Activated naive CD4-positive, alpha-beta T cell treated with anti-CD3 and anti-CD28 coated beads for 36 hours (primary cell): ENCODE measurements around the gene TMEM106C. TPM values are rescaled to one million over a fixed set of nuclear protein-coding genes. Genes with fewer than 3 reads are reported as not detected.

ENCODE experiments used
- CTCF ChIA-PET: fragments of 350-600 bp; sonication (Branson Sonifier 250); formaldehyde crosslinking; loops from one replicate; lab custom pipeline; 2021; ENCODE audit warnings: antibody characterized with exemption; lab: Charles Lee
- DNase-seq: peaks from one replicate; pipeline ENCODE4 v3.0.0-alpha.2; 2020
- H3K27ac Mint-ChIP-seq: one replicate; pipeline ENCODE4 v1.8.0; 2021; ENCODE audit warnings: mild to moderate bottlenecking, mixed read lengths
- H3K27me3 Mint-ChIP-seq: one replicate; pipeline ENCODE4 v1.8.0; 2021; ENCODE audit warnings: low read depth, mixed read lengths
- H3K36me3 Mint-ChIP-seq: one replicate; pipeline ENCODE4 v1.8.0; 2021; ENCODE audit warnings: low read depth, mixed read lengths
- H3K4me1 Mint-ChIP-seq: one replicate; pipeline ENCODE4 v1.8.0; 2021; ENCODE audit warnings: low read depth, mixed read lengths
- H3K4me3 Mint-ChIP-seq: one replicate; pipeline ENCODE4 v1.8.0; 2021; ENCODE audit warnings: mild to moderate bottlenecking, moderate library complexity, mixed read lengths
- H3K9me3 Mint-ChIP-seq: one replicate; pipeline ENCODE4 v1.8.0; 2021; ENCODE audit warnings: mixed read lengths
- intact Hi-C: fragments of 100-400 bp; cut with micrococcal nuclease; formaldehyde crosslinking; loops from one replicate; pipeline ENCODE4 v1.15.1; 2023
- total RNA-seq, 2 experiments: library from RNA; stranded (reverse); gene quantifications; one replicate each; pipeline ENCODE4 v1.2.3, GENCODE V29; 2021

TMEM106C gene
- 100 to 1,000 TPM; 226 to 247 TPM for total RNA-seq

GRCh38 chr12:47963340-47964040 is at the start of gene TMEM106C:
Gene TMEM106C, plus strand, starts transcription at chr12:47963596. Its CDS starts 641 bp downstream, at chr12:47964237.
- intact Hi-C loops: loop anchor here (1.0 to 5.0 kb wide), 14 partner anchors 27 to 644 kb away; partner anchors contain the start of genes ASB8, CCDC184, RPAP3 and SENP1
- Mint-ChIP-seq H3K9me3 (peaks cover under 1% of the 10 kb centered on the region), H3K4me3 (peak within 1 kb of the TSS; percentile 98), H3K27ac (peak within 1 kb of the TSS; percentile 79), H3K36me3 (peaks cover 44% of the 10 kb centered on the region), H3K4me1 (peaks cover 30% of the 10 kb centered on the region), H3K27me3 (peaks cover 7% of the 10 kb centered on the region)
- CTCF ChIA-PET: interaction anchor here (0.6 to 4.3 kb wide), 21 partner anchors 8 to 221 kb away, joined by 3 to 18 read pairs (median 4); no protein-coding TSS in a partner anchor
- DNase-seq: peak; percentile 94

- Mint-ChIP-seq H3K27ac (no peak overlapping the region), H3K9me3 (no peaks in the 10 kb centered on the region), H3K4me3 (no peak overlapping the region), H3K27me3 (peaks cover 3% of the 10 kb centered on the region), H3K36me3 (no peaks in the 10 kb centered on the region), H3K4me1 (no peaks in the 10 kb centered on the region)
- DNase-seq: no peak
- CTCF ChIA-PET: no interaction called here
- intact Hi-C loops: no loop called here
Measured at GRCh38 chr12:47920913-47921312, 42.5 kb upstream of the TMEM106C start.

GRCh38 chr12:47921907-47922306 is 41.5 kb upstream of the TMEM106C start:
- Mint-ChIP-seq H3K4me1 (no peaks in the 10 kb centered on the region), H3K9me3 (no peaks in the 10 kb centered on the region), H3K27me3 (peaks cover 3% of the 10 kb centered on the region), H3K36me3 (no peaks in the 10 kb centered on the region), H3K27ac (no peak overlapping the region), H3K4me3 (no peak overlapping the region)
- no peak for DNase-seq
- intact Hi-C loops: no loop called here
- CTCF ChIA-PET: no interaction called here

- CTCF ChIA-PET: interaction anchor here (0.9 to 1.3 kb wide), 2 partner anchors 10 to 185 kb away, joined by 3 read pairs; no protein-coding TSS in a partner anchor
- H3K9me3 Mint-ChIP-seq: no peaks in the 10 kb centered on the region
- no peak overlapping the region for H3K27ac Mint-ChIP-seq
- H3K36me3 Mint-ChIP-seq: no peaks in the 10 kb centered on the region
- DNase-seq: no peak
- intact Hi-C loops: no loop called here
- H3K4me1 Mint-ChIP-seq: no peaks in the 10 kb centered on the region
- H3K27me3 Mint-ChIP-seq: peaks cover 3% of the 10 kb centered on the region
- H3K4me3 Mint-ChIP-seq: no peak overlapping the region
Measured at GRCh38 chr12:47927346-47927745, 36.0 kb upstream of the TMEM106C start.

GRCh38 chr12:47930634-47931033 is 32.8 kb upstream of the TMEM106C start:
- Mint-ChIP-seq H3K27me3 (no peaks in the 10 kb centered on the region), H3K36me3 (no peaks in the 10 kb centered on the region), H3K4me3 (no peak overlapping the region), H3K27ac (no peak overlapping the region), H3K9me3 (no peaks in the 10 kb centered on the region), H3K4me1 (no peaks in the 10 kb centered on the region)
- CTCF ChIA-PET: interaction anchor here (0.9 kb wide), 1 partner anchor 188 kb away, joined by 4 read pairs; no protein-coding TSS in a partner anchor
- intact Hi-C loops: no loop called here
- no peak for DNase-seq

GRCh38 chr12:47931187-47931586 is 32.2 kb upstream of the TMEM106C start:
- DNase-seq: no peak
- Mint-ChIP-seq H3K4me3 (no peak overlapping the region), H3K27ac (no peak overlapping the region), H3K9me3 (no peaks in the 10 kb centered on the region), H3K4me1 (no peaks in the 10 kb centered on the region), H3K36me3 (no peaks in the 10 kb centered on the region), H3K27me3 (no peaks in the 10 kb centered on the region)
- intact Hi-C loops: no loop called here
- CTCF ChIA-PET: interaction anchor here (0.9 kb wide), 1 partner anchor 188 kb away, joined by 4 read pairs; no protein-coding TSS in a partner anchor

- H3K9me3 Mint-ChIP-seq: no peaks in the 10 kb centered on the region
- DNase-seq: no peak
- no peak overlapping the region for H3K27ac Mint-ChIP-seq
- no peaks in the 10 kb centered on the region for H3K4me1 Mint-ChIP-seq
- H3K27me3 Mint-ChIP-seq: no peaks in the 10 kb centered on the region
- no peaks in the 10 kb centered on the region for H3K36me3 Mint-ChIP-seq
- intact Hi-C loops: no loop called here
- H3K4me3 Mint-ChIP-seq: no peak overlapping the region
- CTCF ChIA-PET: no interaction called here
Measured at GRCh38 chr12:47935184-47935583, 28.2 kb upstream of the TMEM106C start.

GRCh38 chr12:47938093-47938492 is 25.3 kb upstream of the TMEM106C start:
- Mint-ChIP-seq H3K27ac (no peak overlapping the region), H3K36me3 (no peaks in the 10 kb centered on the region), H3K27me3 (peaks cover 10% of the 10 kb centered on the region), H3K9me3 (no peaks in the 10 kb centered on the region), H3K4me1 (no peaks in the 10 kb centered on the region), H3K4me3 (no peak overlapping the region)
- DNase-seq: no peak
- intact Hi-C loops: no loop called here
- CTCF ChIA-PET: interaction anchor here (0.7 kb wide), 1 partner anchor 54 kb away, joined by 3 read pairs; no protein-coding TSS in a partner anchor

GRCh38 chr12:47938594-47938993 is 24.8 kb upstream of the TMEM106C start:
- Mint-ChIP-seq H3K27me3 (peaks cover 10% of the 10 kb centered on the region), H3K36me3 (no peaks in the 10 kb centered on the region), H3K4me1 (no peaks in the 10 kb centered on the region), H3K9me3 (no peaks in the 10 kb centered on the region), H3K4me3 (no peak overlapping the region), H3K27ac (no peak overlapping the region)
- no peak for DNase-seq
- CTCF ChIA-PET: no interaction called here
- intact Hi-C loops: no loop called here

GRCh38 chr12:47939009-47939601 is 24.3 kb upstream of the TMEM106C start:
- Mint-ChIP-seq H3K4me3 (no peak overlapping the region), H3K36me3 (no peaks in the 10 kb centered on the region), H3K27me3 (peaks cover 10% of the 10 kb centered on the region), H3K4me1 (no peaks in the 10 kb centered on the region), H3K27ac (no peak overlapping the region), H3K9me3 (no peaks in the 10 kb centered on the region)
- DNase-seq: no peak
- CTCF ChIA-PET: no interaction called here
- intact Hi-C loops: no loop called here

- Mint-ChIP-seq H3K9me3 (no peaks in the 10 kb centered on the region), H3K27ac (no peak overlapping the region), H3K4me3 (no peak overlapping the region), H3K36me3 (no peaks in the 10 kb centered on the region), H3K4me1 (no peaks in the 10 kb centered on the region), H3K27me3 (peaks cover 10% of the 10 kb centered on the region)
- intact Hi-C loops: no loop called here
- CTCF ChIA-PET: interaction anchor here (0.6 to 1.3 kb wide), 3 partner anchors 76 to 239 kb away, joined by 3 to 4 read pairs (median 4); no protein-coding TSS in a partner anchor
- DNase-seq: no peak
Measured at GRCh38 chr12:47940773-47941474, 22.5 kb upstream of the TMEM106C start.

- no peak for DNase-seq
- H3K4me1 Mint-ChIP-seq: no peaks in the 10 kb centered on the region
- intact Hi-C loops: no loop called here
- H3K36me3 Mint-ChIP-seq: no peaks in the 10 kb centered on the region
- H3K4me3 Mint-ChIP-seq: no peak overlapping the region
- peaks cover 10% of the 10 kb centered on the region for H3K27me3 Mint-ChIP-seq
- no peaks in the 10 kb centered on the region for H3K9me3 Mint-ChIP-seq
- H3K27ac Mint-ChIP-seq: no peak overlapping the region
- CTCF ChIA-PET: interaction anchor here (1.3 kb wide), 1 partner anchor 76 kb away, joined by 4 read pairs; no protein-coding TSS in a partner anchor
Measured at GRCh38 chr12:47941475-47941780, 22.0 kb upstream of the TMEM106C start.
